ENCODE results near the gene RBM27. TPM values are rescaled to one million over a fixed set of nuclear protein-coding genes. Genes with fewer than 3 reads are reported as not detected.

RBM27 gene, protein sequence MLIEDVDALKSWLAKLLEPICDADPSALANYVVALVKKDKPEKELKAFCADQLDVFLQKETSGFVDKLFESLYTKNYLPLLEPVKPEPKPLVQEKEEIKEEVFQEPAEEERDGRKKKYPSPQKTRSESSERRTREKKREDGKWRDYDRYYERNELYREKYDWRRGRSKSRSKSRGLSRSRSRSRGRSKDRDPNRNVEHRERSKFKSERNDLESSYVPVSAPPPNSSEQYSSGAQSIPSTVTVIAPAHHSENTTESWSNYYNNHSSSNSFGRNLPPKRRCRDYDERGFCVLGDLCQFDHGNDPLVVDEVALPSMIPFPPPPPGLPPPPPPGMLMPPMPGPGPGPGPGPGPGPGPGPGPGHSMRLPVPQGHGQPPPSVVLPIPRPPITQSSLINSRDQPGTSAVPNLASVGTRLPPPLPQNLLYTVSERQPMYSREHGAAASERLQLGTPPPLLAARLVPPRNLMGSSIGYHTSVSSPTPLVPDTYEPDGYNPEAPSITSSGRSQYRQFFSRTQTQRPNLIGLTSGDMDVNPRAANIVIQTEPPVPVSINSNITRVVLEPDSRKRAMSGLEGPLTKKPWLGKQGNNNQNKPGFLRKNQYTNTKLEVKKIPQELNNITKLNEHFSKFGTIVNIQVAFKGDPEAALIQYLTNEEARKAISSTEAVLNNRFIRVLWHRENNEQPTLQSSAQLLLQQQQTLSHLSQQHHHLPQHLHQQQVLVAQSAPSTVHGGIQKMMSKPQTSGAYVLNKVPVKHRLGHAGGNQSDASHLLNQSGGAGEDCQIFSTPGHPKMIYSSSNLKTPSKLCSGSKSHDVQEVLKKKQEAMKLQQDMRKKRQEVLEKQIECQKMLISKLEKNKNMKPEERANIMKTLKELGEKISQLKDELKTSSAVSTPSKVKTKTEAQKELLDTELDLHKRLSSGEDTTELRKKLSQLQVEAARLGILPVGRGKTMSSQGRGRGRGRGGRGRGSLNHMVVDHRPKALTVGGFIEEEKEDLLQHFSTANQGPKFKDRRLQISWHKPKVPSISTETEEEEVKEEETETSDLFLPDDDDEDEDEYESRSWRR
- total RNA-seq: 10 to 100 TPM; 18.4 to 24.1 (median 20.6) TPM

DNA sequence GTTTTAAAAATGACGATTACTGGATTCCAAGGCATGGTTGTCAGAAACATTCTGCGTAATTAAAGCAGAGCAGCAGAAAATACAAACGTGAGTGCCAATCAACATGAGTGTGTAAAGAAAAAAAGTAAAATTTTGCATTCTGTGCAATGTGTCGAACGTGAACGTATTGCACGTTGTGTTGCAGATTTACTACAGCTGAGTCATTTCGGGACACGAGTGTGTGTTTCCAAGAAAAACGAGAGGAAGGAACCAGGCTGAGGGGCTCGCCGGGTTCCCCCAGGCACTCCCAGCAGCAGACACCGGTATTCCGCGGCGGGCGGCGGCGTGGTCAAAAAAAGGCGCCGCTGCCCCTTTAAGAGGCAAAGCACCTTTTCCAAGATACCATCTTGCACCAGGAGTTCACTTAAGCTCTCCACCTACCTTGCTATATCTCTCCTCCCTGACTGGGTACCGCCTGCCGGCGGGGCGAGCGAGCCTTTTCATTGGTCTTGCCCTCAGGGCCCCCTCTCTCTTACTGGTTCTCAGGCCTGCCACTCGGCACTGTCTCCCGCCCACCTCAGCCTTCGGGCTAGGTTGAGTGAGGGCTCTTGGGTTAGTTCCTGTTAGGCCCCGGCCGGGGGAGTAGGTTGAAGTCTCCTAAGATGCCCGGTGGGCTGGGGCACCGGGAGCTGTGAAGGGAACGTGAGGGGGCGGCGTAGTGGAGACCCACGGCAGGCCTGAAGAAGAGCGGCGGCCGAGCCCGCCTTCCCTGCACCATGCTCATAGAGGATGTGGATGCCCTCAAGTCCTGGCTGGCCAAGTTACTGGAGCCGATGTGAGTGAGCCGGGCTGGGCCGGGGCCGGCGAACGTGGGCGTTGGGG, at the start of gene RBM27:
TSS of gene RBM27 (plus strand) at position 595 of the 861 bp plus-strand sequence. CDS start at position 756, 161 bp downstream.
- Histone ChIP-seq H3K4me1 (peaks cover 16 to 48% (median 41%) of the 10 kb centered on the region in 4 donors), H3K36me3 (no peaks in the 10 kb centered on the region), H3K9me3 (no peaks in the 10 kb centered on the region), H3K4me3 (peak within 1 kb of the TSS; percentile 83 to 99 (median 94)), H3K27ac (replicated peaks in 1 of 4) (peak within 1 kb of the TSS; percentile 81 to 90 (median 89)), H3K27me3 (no peaks in the 10 kb centered on the region)
- DNase-seq (ENCODE audit: extremely low spot score): peak; percentile 100
- TF ChIP-seq POLR2AphosphoS5 (IDR thresholded peaks at IDR 0.05): peak; percentile 82 to 86
- no peak for TF ChIP-seq POLR2A (IDR thresholded peaks at IDR 0.05; ENCODE audit: low read depth)
- intact Hi-C loops (cut with DNase I): no loop called here
- WGBS: under 1% methylated on average over 35 of the region's 48 CpGs

DNA sequence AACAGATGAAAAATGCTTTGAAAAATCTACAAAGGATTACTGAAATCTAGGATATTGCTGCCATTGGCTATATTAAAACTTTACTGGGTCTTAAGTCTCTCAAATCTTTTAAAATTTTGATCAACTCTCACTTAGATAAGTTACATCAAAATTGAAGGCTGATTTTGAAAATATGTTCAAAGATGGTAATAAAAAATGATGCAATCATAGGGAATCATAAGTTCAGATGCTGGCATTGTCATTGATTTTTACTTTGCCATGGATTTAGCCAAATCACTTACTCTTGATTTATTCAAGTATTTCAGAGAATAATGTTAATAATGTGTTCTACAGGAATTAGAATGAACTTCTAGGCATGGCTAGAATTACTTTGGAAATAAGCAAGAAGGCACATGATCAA, 45.1 kb upstream of the RBM27 start:
- TF ChIP-seq POLR2AphosphoS5 (IDR thresholded peaks at IDR 0.05): no peak
- no peak for TF ChIP-seq POLR2A (IDR thresholded peaks at IDR 0.05; ENCODE audit: low read depth)
- TF ChIP-seq EP300 (IDR thresholded peaks at IDR 0.05): no peak
- no peak for DNase-seq (ENCODE audit: extremely low spot score)
- intact Hi-C loops (cut with DNase I): loop anchor here (10.0 kb wide), 1 partner anchor 307 kb away; no protein-coding TSS in a partner anchor
- no peak overlapping the region for H3K4me3 ChIP-seq
- peaks cover 73 to 98% (median 93%) of the 10 kb centered on the region in 4 donors for H3K36me3 ChIP-seq
- H3K4me1 ChIP-seq: no peaks in the 10 kb centered on the region
- no peaks in the 10 kb centered on the region for H3K9me3 ChIP-seq
- no peaks in the 10 kb centered on the region for H3K27me3 ChIP-seq
- H3K27ac ChIP-seq (replicated peaks in 1 of 4): no peak overlapping the region

DNA sequence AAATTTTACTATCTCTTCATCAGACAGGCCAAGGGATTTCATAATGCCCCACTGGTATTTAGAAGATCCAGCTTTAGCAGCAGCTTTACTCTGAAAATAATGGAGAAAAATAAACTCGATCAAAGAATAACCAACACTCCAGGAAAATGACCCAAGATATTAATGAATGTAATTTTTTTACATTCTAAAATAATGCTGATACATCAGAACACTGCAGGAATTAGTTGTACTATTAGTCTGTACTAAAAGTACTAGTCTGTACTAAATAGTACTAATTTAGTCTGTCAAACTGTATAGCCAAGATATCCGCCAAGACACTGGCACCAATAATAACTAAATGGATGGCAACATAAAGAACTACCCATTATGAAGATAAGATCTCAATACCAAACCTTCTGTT, 39.0 kb upstream of the RBM27 start:
- Histone ChIP-seq H3K27ac (replicated peaks in 1 of 4) (no peak overlapping the region), H3K9me3 (no peaks in the 10 kb centered on the region), H3K36me3 (peaks cover 64 to 97% (median 88%) of the 10 kb centered on the region in 4 donors), H3K4me3 (no peak overlapping the region), H3K4me1 (no peaks in the 10 kb centered on the region), H3K27me3 (no peaks in the 10 kb centered on the region)
- DNase-seq (ENCODE audit: extremely low spot score): no peak
- intact Hi-C loops (cut with DNase I): no loop called here
- 98% methylated on average over 2 of the region's 2 CpGs for WGBS
- TF ChIP-seq, protein P1, sequence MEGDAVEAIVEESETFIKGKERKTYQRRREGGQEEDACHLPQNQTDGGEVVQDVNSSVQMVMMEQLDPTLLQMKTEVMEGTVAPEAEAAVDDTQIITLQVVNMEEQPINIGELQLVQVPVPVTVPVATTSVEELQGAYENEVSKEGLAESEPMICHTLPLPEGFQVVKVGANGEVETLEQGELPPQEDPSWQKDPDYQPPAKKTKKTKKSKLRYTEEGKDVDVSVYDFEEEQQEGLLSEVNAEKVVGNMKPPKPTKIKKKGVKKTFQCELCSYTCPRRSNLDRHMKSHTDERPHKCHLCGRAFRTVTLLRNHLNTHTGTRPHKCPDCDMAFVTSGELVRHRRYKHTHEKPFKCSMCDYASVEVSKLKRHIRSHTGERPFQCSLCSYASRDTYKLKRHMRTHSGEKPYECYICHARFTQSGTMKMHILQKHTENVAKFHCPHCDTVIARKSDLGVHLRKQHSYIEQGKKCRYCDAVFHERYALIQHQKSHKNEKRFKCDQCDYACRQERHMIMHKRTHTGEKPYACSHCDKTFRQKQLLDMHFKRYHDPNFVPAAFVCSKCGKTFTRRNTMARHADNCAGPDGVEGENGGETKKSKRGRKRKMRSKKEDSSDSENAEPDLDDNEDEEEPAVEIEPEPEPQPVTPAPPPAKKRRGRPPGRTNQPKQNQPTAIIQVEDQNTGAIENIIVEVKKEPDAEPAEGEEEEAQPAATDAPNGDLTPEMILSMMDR (IDR thresholded peaks at IDR 0.05): no peak
- TF ChIP-seq POLR2A (IDR thresholded peaks at IDR 0.05; ENCODE audit: low read depth): no peak
- no peak for TF ChIP-seq EP300 (IDR thresholded peaks at IDR 0.05)
- TF ChIP-seq POLR2AphosphoS5 (IDR thresholded peaks at IDR 0.05): no peak

- Histone ChIP-seq H3K36me3 (peaks cover 63 to 97% (median 90%) of the 10 kb centered on the region in 4 donors), H3K27ac (replicated peaks in 1 of 4) (no peak overlapping the region), H3K4me1 (no peaks in the 10 kb centered on the region), H3K4me3 (no peak overlapping the region), H3K27me3 (no peaks in the 10 kb centered on the region), H3K9me3 (no peaks in the 10 kb centered on the region)
- intact Hi-C loops (cut with DNase I): no loop called here
- DNase-seq (ENCODE audit: extremely low spot score): no peak
- no peak for TF ChIP-seq POLR2AphosphoS5 (IDR thresholded peaks at IDR 0.05)
- no peak for TF ChIP-seq EP300 (IDR thresholded peaks at IDR 0.05)
- no peak for TF ChIP-seq POLR2A (IDR thresholded peaks at IDR 0.05; ENCODE audit: low read depth)
- TF ChIP-seq, protein P1 (IDR thresholded peaks at IDR 0.05): no peak
- 91% methylated on average over 1 of the region's 1 CpG for WGBS
Measured at GRCh38 chr5:146165460-146165859, 37.9 kb upstream of the RBM27 start.

- TF ChIP-seq EP300 (IDR thresholded peaks at IDR 0.05): no peak
- no peak for TF ChIP-seq POLR2AphosphoS5 (IDR thresholded peaks at IDR 0.05)
- TF ChIP-seq, protein P1 (IDR thresholded peaks at IDR 0.05): no peak
- no peak for TF ChIP-seq POLR2A (IDR thresholded peaks at IDR 0.05; ENCODE audit: low read depth)
- intact Hi-C loops (cut with DNase I): no loop called here
- no peaks in the 10 kb centered on the region for H3K9me3 ChIP-seq
- WGBS: 79% methylated on average over 1 of the region's 1 CpG
- no peaks in the 10 kb centered on the region for H3K27me3 ChIP-seq
- no peak for DNase-seq (ENCODE audit: extremely low spot score)
- H3K4me1 ChIP-seq: no peaks in the 10 kb centered on the region
- H3K4me3 ChIP-seq: no peak overlapping the region
- H3K36me3 ChIP-seq: peaks cover 67 to 97% (median 91%) of the 10 kb centered on the region in 4 donors
- no peak overlapping the region for H3K27ac ChIP-seq (replicated peaks in 1 of 4)
Measured at GRCh38 chr5:146165903-146166302, 37.5 kb upstream of the RBM27 start.

Measured in esophagus muscularis mucosa (tissue), 4 donors.